GM12878 (cell line): Measurements from ENCODE around the gene COL4A1. TPM values are rescaled to one million over a fixed set of nuclear protein-coding genes. Genes with fewer than 3 reads are reported as not detected.

ENCODE experiments used
- ATAC-seq: fragments of 200-7000 bp; cut with Tn5 transposase; 3 replicates; pipeline ENCODE4 v1.9.1; 2020; ENCODE audit warnings: mild to moderate bottlenecking, moderate library complexity
- BruUV-seq: library from RNA; stranded (reverse); fragments of 400-500 nt; replicated peaks from 2 replicates; lab custom pipeline; 2021; lab: Mats Ljungman, UMichigan
- CTCF ChIA-PET: fragments of 300-600 bp; sonication (Branson Sonifier 250); formaldehyde crosslinking; extraction: SDS; loops from one replicate; lab custom pipeline; 2021; ENCODE audit warnings: inconsistent platforms; lab: Yijun Ruan, JAX
- POLR2A ChIA-PET: fragments of 350-600 bp; formaldehyde crosslinking; extraction: SDS; loops from one replicate; lab custom pipeline; 2021; ENCODE audit warnings: inconsistent platforms; lab: Charles Lee
- RAD21 ChIA-PET: fragments of 300-600 bp; sonication (Branson Sonifier 250); formaldehyde crosslinking; loops from one replicate; lab custom pipeline; 2023; ENCODE audit warnings: antibody characterized with exemption; ENCODE audit not compliant: unreplicated experiment; lab: Charles Lee
- SMC1A ChIA-PET: fragments of 300-600 bp; sonication (Branson Sonifier 250); formaldehyde crosslinking; loops from one replicate; lab custom pipeline; 2023; ENCODE audit not compliant: unreplicated experiment, uncharacterized antibody; lab: Charles Lee
- DNase-seq: peaks from one replicate; pipeline ENCODE4 v3.0.0-alpha.2; 2011; ENCODE audit warnings: low read depth, low spot score
- FAIRE-seq: peaks from 3 replicates; lab custom pipeline; 2011; peaks lifted over from hg19 to GRCh38; lab: Jason Lieb, UNC
- H2AFZ ChIP-seq: 2 replicates; pipeline ENCODE4 v1.6.0; 2011; ENCODE audit warnings: low read depth, low read length, control low read depth; ENCODE audit not compliant: control insufficient read depth
- H3K27ac ChIP-seq: 2 replicates; pipeline ENCODE4 v1.5.1; 2011; ENCODE audit warnings: control low read depth; ENCODE audit not compliant: control insufficient read depth, insufficient read depth
- H3K27me3 ChIP-seq, 2 experiments: replicated peaks in 1 of 2; 2 replicates each; pipeline versions ENCODE4 v1.6.0 to v1.6.1; 2011; ENCODE audit warnings: low read length in 1 of 2; ENCODE audit not compliant: control insufficient read depth in 2 of 2, insufficient read depth in 2 of 2
- H3K36me3 ChIP-seq, 2 experiments: 2 replicates each; pipeline ENCODE4 v1.5.1; 2011; ENCODE audit warnings: low read length in 1 of 2; ENCODE audit not compliant: control insufficient read depth in 2 of 2, insufficient read depth in 2 of 2
- H3K4me1 ChIP-seq: 2 replicates; pipeline ENCODE4 v1.6.1; 2011; ENCODE audit warnings: mild to moderate bottlenecking, low read length, moderate library complexity, mixed read lengths; ENCODE audit not compliant: control insufficient read depth, insufficient read depth
- H3K4me2 ChIP-seq: 2 replicates; pipeline ENCODE4 v1.6.0; 2011; ENCODE audit warnings: control low read depth; ENCODE audit not compliant: control insufficient read depth, insufficient read depth
- H3K4me3 ChIP-seq: fragments of 200-600 bp; sonication (generic); 2 replicates; pipeline ENCODE4 v1.5.1; 2016
- H3K79me2 ChIP-seq: 2 replicates; pipeline ENCODE4 v1.6.0; 2011; ENCODE audit warnings: low read length; ENCODE audit not compliant: control insufficient read depth, insufficient read depth
- H3K9ac ChIP-seq: 2 replicates; pipeline ENCODE4 v1.8.0; 2011; ENCODE audit warnings: low read length, control low read depth, mixed read lengths; ENCODE audit not compliant: control insufficient read depth, insufficient read depth
- H3K9me3 ChIP-seq: replicated peaks from 3 replicates; pipeline ENCODE4 v1.5.1; 2011; ENCODE audit warnings: mild to moderate bottlenecking, low read length; ENCODE audit not compliant: control insufficient read depth, insufficient read depth
- H4K20me1 ChIP-seq: 2 replicates; pipeline ENCODE4 v1.6.0; 2011; ENCODE audit not compliant: control insufficient read depth, insufficient read depth
- ATF2 ChIP-seq: IDR thresholded peaks from 2 replicates; pipeline ENCODE4 v1.6.1; 2012; ENCODE audit warnings: low read length, inconsistent platforms
- CTCF ChIP-seq, 3 experiments: IDR thresholded peaks in 2 of 3; conservative IDR thresholded peaks in 1 of 3; 2 replicates each; pipeline ENCODE4 v1.5.1; 2011; ENCODE audit warnings: low read depth in 3 of 3, low read length in 3 of 3, mild to moderate bottlenecking in 3 of 3, control low read depth in 2 of 3, moderate library complexity in 2 of 3, inconsistent platforms in 1 of 3, mixed read lengths in 1 of 3; ENCODE audit not compliant: control insufficient read depth in 2 of 3, insufficient read depth in 1 of 3; ENCODE audit errors: extremely low read depth in 1 of 3
- HDGF ChIP-seq: fragments of 450-650 bp; IDR thresholded peaks from 2 replicates; pipeline ENCODE4 v1.6.1; 2016; ENCODE audit warnings: antibody characterized with exemption
- KLF5 ChIP-seq: fragments of 450-650 bp; IDR thresholded peaks from 2 replicates; pipeline ENCODE4 v1.6.1; 2014; ENCODE audit warnings: mild to moderate bottlenecking; ENCODE audit not compliant: partially characterized antibody
- MLLT1 ChIP-seq: fragments of 450-650 bp; IDR thresholded peaks from 2 replicates; pipeline ENCODE4 v1.6.1; 2016; ENCODE audit warnings: mild to moderate bottlenecking
- MYB ChIP-seq: fragments of 150-350 bp; IDR thresholded peaks from 2 replicates; pipeline ENCODE4 v1.6.1; 2014; ENCODE audit warnings: mild to moderate bottlenecking, low read depth, low read length, borderline replicate concordance
- NFXL1 ChIP-seq: fragments of 450-650 bp; IDR thresholded peaks from 2 replicates; pipeline ENCODE4 v1.6.1; 2017; ENCODE audit warnings: antibody characterized with exemption, mild to moderate bottlenecking, borderline replicate concordance
- PAX8 ChIP-seq: fragments of 450-650 bp; IDR thresholded peaks from 2 replicates; pipeline ENCODE4 v1.6.1; 2017; ENCODE audit warnings: mild to moderate bottlenecking, moderate library complexity
- SMC3 ChIP-seq: IDR thresholded peaks from 2 replicates; pipeline ENCODE4 v1.6.1; 2011; ENCODE audit warnings: low read length, improper control_type of control experiment, borderline replicate concordance
- TCF3 ChIP-seq: IDR thresholded peaks from 2 replicates; pipeline ENCODE4 v1.6.1; 2012; ENCODE audit warnings: low read depth, mild to moderate bottlenecking, low read length, borderline replicate concordance; ENCODE audit not compliant: insufficient read depth
- USF1 ChIP-seq: IDR thresholded peaks from 2 replicates; pipeline ENCODE4 v1.6.1; 2011; ENCODE audit warnings: borderline replicate concordance, low read depth, mild to moderate bottlenecking, moderate library complexity, mixed read lengths, low read length; ENCODE audit not compliant: insufficient read depth; ENCODE audit errors: extremely low read length
- YY1 ChIP-seq: IDR thresholded peaks from 2 replicates; pipeline ENCODE4 v1.6.1; 2011; ENCODE audit warnings: low read depth, mild to moderate bottlenecking, low read length
- ZZZ3 ChIP-seq: IDR thresholded peaks from 2 replicates; pipeline ENCODE4 v1.6.1; 2011; ENCODE audit warnings: low read depth; ENCODE audit not compliant: control insufficient read depth, insufficient read length
- WGBS: methylation state at CpG from one replicate; pipeline ENCODE4 v1.1.6; 2016; ENCODE audit warnings: low lambda C conversion rate; ENCODE audit not compliant: insufficient replicate concordance, insufficient coverage; ENCODE audit errors: missing lambda C conversion rate; 5-methylcytosine and 5-hydroxymethylcytosine counted together
- in situ Hi-C: fragments of 300-500 bp; cut with MboI; formaldehyde crosslinking; loops from 9 replicates; pipeline ENCODE4 v1.14.3; 2018; ENCODE audit warnings: mixed read lengths
- intact Hi-C: fragments of 100-400 bp; cut with micrococcal nuclease; formaldehyde crosslinking; loops from one replicate; pipeline ENCODE4 v1.14.2; 2022; ENCODE audit not compliant: unreplicated experiment
- polyA plus RNA-seq, 11 experiments: library from polyadenylated mRNA; depleted of rRNA in 4 of 11; unstranded in 6 of 11; stranded (reverse) in 5 of 11; fragments of >200 nt; fragmentation: Nextera tagmentation in 4 of 11; fragmentation: Illumina TruSeq in 1 of 11; extraction: Ambion mirVana in 4 of 11; extraction: Trizol in 1 of 11; gene quantifications; 1 replicate in 1 of 11; 2 replicates in 10 of 11; pipeline versions ENCODE4 v1.2.1 to v1.2.3, GENCODE V29; 2011 to 2016; ENCODE audit warnings: inconsistent platforms in 2 of 11, missing spikeins in 2 of 11, low read depth in 1 of 11
- total RNA-seq, 4 experiments: library from RNA; depleted of rRNA in 3 of 4; stranded (reverse); fragments of >200 nt in 3 of 4; fragmentation: Illumina TruSeq in 1 of 4; extraction: Trizol in 1 of 4; gene quantifications; 2 replicates each; pipeline versions ENCODE4 v1.2.1 to v1.2.3, GENCODE V29; 2013 to 2021

COL4A1 gene
- total and polyA plus RNA-seq, 10 of the 15 experiments (the other 5 are each of a cell fraction or from before 2014, with no cell fraction given) = 0.07 to 0.31 (median 0.13) TPM; not detected in 6

GRCh38 chr13:110240943-110241342 is 66.0 kb downstream of the COL4A1 start (continued):
- TF ChIP-seq ATF2 = no peak
- no peak for TF ChIP-seq SMC3
- no peak for TF ChIP-seq NFXL1
- no peak for TF ChIP-seq CTCF (IDR thresholded peaks at IDR 0.05 in 2 of 3, conservative IDR thresholded peaks at IDR 0.05 in 1 of 3; ENCODE audit: control insufficient read depth in 2 of 3, extremely low read depth in 1 of 3, insufficient read depth in 1 of 3, low read depth in 3 of 3, low read length in 3 of 3)

GRCh38 chr13:110240352-110240751 is 66.6 kb downstream of the COL4A1 start:
- no TSS peak for BruUV-seq
- H3K4me1 ChIP-seq = no peaks in the 10 kb centered on the region
- 16% methylated on average over 10 of the region's 10 CpGs for WGBS

More at GRCh38 chr13:110240352-110240751, 66.6 kb downstream of the COL4A1 start:
- no peak for TF ChIP-seq MYB
- no peak for TF ChIP-seq PAX8
- TF ChIP-seq KLF5 = no peak
- no peak for TF ChIP-seq TCF3
- TF ChIP-seq HDGF = no peak
- TF ChIP-seq YY1 = no peak
- no peak for TF ChIP-seq MLLT1
- TF ChIP-seq USF1 = no peak
- no peak for TF ChIP-seq ZZZ3
- H3K9ac ChIP-seq = no peak overlapping the region
- ATAC-seq = no peak
- H4K20me1 ChIP-seq = no peaks in the 10 kb centered on the region
- H3K27ac ChIP-seq = no peak overlapping the region
- no peak overlapping the region for H3K4me2 ChIP-seq
- FAIRE-seq = no peak
- peaks cover 4 to 5% of the 10 kb centered on the region in 2 experiments; a peak in 2 of 4 replicates for H3K27me3 ChIP-seq
- no peak overlapping the region for H3K4me3 ChIP-seq
- SMC1A ChIA-PET = no interaction called here
- no peaks in the 10 kb centered on the region for H3K79me2 ChIP-seq
- no peaks in the 10 kb centered on the region for H3K9me3 ChIP-seq
- CTCF ChIA-PET = interaction anchor here (1.4 to 3.7 kb wide), 2 partner anchors 18 to 204 kb away, joined by 3 to 15 read pairs; no protein-coding TSS in a partner anchor
- in situ Hi-C loops (no loop called here), intact Hi-C loops (no loop called here)
- H2AFZ ChIP-seq = no peak overlapping the region
- H3K36me3 ChIP-seq = no peaks in the 10 kb centered on the region
- DNase-seq = no peak
- POLR2A ChIA-PET = no interaction called here
- RAD21 ChIA-PET = no interaction called here
